NCI-H128 (cell line): ENCODE results near the gene TM4SF1.

Source experiments
- DNase-seq: peaks from one replicate; lab custom pipeline; 2025; ENCODE audit not compliant: unreplicated experiment; lab: John Stamatoyannopoulos, UW

The TM4SF1 gene

DNA sequence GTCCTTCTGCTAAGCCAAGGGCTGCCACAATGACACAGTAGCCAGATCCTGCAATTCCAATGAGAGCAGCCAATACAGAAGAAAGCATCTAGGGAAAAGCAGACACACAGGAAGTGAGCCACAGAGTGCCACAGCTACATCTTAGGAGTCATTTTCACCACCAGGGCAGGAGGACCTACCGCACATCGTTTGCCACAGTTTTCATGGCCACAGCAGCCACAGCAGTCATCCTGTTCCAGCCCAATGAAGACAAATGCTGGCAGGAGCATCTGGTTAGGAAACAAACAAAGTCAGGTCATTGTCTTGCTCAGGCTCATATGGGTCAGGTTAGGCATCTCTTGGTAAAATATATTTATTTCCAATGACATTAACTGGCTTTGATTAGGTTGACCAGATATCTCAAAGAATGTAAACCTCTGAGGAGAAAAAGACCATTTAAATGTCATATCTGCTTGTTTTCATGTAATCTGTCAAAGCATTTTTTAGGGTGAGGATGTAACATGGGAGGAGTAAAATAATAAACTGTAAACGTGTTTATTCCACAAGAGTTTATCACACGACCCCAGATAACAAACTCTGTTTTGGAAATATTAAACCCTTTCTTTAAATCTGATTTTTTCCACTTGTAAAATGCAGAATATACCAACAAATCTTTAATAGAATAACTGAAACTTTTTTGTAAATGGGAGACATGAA is 1.8 kb downstream of the TM4SF1 start:
- DNase-seq = no peak

DNA sequence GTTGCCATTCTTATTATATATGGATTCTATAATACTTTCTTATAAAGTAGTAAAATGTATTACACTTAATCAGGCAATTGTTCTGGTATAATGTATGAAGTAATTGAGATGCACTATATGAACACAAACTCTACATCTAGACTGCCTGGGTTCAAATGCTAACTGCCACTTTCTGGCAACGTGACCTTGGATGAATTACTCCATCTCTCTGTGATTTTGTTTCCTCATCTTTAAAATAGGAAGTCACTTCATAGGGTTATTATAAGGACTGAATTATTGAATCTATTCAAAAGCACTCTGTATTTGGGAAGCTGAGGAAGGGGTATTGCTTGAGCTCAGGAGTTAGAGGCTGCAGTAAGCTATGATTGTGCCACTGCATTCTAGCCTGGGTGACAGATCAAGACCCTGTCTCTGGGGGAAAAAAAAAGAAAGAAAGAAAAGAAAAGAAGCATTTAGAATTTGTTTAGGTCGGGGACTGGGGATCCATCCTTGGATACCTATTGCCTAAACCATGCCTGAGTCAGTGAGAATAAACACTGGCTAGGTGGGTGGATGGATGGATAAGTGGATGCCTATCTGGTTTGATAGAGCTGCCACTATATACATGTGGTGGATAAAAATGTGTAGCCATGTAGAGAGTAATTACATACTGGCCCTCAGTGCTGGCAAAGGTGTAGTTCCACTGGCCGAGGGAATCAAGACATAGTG is 2.5 kb downstream of the TM4SF1 start:
- DNase-seq = no peak

DNA sequence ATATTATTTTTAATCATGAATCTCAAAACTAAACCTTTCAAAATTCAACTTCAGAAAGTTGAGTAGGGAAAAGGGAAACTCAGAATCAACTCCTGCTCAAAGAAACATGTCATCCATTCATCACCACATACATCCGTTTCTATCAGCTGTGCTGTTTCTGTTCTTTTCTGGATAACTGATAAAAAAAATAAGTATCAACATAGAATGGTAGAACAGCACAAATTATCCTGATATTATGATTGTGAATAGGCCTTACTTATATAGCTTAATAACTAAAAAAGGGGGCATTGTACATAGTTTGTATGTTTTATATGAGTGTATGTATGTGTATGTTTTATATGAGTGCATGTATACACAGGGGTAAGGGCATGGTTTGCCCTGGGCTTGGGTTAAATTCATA is 3.1 kb downstream of the TM4SF1 start:
- DNase-seq = no peak

DNA sequence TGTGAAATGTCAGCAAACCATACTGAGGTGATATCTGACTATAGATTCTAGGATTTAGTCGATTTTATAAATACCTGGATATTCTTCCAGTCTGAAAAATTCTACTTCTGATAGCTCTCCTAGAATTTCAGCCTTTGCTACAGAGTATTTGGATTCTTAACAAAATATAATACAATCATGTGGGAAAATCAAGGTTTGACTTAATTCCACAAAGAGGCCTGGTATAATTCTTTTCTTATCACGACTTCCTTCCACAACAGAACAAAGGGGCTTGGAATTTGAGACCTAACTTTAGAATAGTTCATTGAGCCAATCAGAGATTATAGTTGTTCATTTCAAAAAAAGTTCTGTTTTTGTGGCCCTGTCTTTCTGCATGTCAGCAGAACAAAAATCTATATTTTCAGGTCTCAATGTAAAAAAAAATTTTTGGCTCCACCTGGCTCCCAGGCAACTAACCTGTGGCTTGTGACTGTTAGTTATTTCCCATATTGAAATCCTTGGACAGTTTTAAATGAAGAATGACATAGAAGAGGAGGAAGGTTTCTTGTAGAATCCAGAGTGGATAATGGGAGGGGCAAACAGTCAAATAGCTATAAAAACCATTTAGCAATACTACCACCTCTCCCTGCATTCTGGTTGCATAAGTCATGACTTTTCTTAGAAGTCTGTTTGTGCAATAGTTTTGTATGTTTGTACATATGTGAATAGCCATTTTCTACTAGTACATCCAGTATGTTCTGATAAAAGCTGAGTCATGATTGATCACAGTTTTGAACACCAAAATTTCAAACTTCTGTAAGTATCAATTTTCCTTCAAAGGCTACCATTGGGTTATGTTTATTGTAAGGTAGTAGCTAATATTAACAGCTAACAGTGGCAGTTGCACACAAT is 4.0 kb downstream of the TM4SF1 start:
- DNase-seq = no peak

DNA sequence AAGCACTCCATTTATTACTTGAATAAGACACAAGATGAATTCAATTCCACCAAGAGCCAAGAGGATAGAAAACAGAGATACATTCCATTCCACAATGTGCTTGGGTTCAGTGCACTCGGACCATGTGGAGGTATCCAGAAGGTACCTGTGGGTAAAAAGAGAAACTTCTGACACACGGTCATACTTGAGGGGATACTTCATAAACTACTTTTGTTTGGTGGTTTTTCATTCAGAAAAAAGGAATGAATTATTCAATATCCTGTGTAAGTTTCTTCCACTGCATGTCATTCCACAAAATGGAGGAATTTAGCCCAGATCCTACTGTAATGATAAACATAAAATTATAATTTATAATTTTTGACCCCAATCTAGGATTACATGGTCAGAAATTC is 5.7 kb downstream of the TM4SF1 start:
- no peak for DNase-seq

DNA sequence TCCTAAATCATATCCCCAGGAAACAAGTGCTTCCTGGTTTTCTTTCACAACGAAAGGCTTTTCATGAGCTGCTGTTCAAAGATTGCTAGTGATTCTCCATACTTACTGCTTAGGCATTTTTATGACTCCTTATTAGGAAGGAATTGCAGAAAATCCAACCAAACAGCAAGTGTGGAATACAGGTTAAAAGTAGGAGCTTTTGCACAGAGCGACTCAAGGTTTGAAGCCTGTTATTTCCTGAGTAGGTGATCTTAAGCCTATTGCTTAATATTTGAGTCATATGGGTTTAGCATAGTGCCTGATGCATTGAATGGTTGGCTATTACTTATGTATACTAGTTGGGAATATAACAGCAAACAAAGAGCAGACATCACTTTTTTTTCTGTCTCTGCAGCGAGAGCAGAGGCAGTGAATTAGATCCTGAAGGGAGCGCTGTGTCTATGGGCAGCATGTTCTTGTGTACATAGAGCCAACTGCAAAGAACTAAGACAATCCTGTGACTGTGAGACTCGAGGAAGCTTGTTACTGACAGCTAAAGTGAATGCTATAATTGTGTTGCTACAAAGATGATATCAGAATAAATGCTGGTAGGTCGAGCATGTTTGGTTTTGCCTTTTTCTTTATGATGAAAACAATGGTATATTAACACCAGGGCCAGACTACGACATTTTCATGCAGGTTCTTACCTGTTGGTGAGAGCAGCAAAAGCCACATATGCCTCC is 6.3 kb downstream of the TM4SF1 start:
- DNase-seq = no peak

DNA sequence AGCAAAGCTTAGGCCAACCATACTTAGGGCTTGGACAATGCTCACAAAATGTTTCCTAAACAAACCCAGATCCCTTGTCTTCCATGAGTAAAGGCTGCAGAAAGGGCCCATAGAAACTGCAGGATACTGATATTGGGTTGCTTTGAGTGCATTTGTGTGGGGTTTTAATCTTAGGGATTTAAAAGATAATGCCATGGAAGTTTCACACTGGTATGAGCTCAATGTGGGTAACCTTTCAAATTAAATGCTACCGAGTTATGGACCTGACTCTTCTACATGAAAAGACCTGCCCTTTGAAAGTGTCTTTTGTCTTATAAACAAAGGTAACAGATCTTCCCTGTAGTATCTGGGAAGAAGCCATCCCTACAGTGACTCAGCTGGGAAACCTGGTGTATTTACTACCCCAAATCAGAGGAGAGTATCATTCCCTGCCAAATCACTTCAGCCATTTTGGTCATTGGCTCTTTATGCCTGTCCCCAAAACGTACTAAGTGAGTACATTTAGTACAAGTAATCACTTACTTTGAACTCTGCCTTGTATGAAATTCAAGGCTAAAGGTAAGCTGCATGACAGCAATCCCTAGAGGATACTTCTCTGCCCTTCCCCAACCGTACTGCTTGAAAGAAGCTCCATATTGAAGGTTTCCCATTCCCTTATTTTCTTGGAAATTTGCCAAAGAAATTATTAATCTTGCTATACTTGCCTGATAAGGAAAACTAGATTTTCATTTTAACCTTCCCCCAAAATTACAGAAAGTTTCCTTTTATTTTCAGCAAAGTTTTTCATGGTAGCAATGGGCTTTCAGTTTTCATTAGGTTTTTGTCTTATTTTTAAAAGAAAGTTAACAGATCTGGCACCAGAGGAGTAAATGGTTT is 7.2 kb downstream of the TM4SF1 start:
- DNase-seq = no peak

DNA sequence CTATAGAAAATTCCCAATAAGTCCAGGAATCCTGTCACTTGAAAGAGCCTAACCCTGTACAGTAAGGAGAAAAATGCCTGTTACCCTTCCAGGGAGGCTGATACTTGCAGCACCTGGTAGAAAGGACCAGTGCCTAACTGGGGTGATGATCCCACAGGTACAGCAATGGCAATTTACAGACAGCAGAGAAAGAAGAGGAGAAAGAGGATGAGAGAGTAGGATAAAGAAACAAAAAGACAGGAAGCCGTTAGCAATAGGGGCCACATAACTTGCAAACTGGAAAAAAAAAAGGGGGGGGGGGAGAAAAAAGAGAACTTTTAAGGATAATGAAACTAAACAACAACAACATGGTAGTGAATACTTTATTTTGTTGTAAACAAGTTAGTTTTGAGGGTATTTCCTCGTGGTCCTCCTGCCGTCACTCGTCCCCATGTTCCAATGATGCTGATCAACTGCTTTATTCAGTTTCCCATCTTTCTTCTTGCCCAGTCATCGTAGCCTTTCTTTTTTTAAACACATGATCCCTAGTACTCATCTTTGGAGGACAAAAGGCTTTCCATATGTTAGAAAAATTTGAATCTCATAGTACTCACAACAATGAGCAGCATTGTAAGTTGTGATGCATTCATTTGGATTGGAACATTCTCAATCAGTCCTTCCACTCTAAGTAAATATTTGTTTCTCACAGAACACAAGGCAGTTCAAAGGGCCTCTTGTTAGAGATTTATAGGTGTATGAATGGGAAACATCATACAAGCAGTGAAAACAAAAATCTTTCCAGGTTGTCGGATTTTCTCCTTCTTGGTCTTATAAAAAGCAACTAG is 8.6 kb downstream of the TM4SF1 start:
- DNase-seq = no peak

DNA sequence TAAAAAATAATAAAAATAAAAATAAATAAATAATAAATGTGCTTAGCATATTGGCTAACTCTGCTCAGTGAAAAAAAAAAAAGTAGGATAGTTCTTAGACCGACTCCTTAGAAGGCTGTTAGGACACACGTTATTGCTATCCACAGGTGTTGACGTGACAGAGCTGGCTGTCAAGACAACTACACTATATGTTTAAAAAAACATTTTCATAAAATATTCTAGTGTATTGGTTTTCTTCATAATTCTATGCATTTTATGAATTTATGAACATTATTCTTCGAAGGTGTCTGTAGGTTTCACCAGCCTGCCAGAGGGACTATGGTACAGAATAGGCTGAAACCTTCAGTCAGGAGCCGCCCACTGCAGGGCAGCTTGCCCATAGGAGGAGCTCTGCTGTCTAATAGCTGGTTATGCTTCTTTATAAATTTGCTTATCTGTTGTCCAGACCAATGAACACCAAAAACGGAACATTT is 9.2 kb downstream of the TM4SF1 start:
- DNase-seq = no peak

DNA sequence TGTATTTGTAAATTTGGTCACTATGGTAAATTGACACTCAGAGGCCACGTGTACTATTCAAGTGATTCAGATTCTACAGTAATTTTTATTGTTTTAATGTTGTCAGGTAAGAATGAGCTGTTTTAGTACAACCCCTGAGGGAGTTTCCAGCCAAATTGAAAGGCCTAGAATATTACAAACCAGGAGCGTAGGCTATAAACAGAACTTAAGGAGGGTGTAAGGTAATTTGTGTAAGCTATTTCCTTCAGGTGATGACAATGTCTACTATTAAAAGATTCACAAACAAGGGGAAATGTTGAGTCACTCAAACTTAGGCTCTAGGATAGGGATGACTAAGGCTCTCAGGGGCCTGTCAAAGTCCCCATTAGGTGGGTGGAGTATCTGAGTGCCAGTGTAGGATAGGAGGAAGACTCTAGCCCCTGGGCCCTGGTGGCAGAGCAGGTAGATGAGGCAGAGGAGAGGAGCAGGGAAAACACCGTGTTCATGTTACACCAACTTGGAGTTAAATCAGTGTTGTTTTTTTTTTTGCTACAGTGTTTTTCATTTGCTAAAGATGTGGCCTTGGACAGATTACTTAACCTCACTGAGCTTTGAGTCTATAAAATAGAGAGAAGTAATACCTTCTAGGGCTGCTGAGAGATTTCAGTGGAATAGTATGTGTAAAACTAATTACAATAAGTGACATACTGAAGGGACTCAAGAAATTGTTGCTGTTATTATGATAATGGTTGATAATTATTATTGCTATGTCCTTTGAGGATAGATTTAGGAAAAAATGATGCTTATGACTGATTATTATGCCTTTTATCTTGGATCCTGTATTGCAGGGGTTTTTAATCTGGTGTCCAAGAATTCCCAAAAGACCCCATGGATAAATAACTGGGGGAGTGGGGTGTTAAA is 10.3 kb downstream of the TM4SF1 start:
- DNase-seq = no peak

DNA sequence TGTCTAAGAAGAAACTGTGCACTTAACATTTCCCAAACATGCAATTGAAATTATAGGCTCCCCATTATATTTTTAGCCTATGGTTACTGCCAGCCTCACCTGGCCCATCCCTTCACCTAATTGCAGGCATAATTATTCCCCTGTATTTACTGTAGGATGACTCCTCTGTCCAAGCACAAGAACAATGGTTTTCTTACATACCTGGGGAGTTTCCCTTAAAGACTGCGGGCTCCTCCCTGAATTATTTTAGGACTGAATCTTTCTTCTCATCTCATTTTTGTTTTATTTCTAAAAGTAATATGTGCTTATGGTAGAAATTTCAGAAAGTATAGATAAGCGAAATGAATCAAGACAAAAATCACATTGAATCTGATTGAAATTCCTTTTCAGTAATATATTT is 11.4 kb downstream of the TM4SF1 start:
- no peak for DNase-seq

DNA sequence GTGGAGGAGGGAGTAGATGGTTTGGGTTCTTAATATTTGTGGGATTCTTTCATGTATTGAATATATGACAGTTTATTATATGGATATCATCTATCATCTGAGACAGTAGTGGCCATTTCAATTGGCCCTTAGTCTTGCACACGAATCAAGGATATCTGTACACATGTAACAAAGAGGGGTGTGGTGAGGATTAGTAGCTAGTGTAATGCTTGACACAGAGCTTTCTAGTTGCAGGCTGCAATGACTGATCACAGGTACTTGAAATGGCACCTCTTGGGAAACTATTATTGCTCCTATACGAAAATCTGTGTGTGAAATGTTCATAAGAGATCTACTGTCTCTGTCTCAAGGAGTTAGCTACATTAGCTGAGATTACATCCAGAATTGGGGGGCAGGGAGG is 12.8 kb downstream of the TM4SF1 start:
- DNase-seq = no peak

DNA sequence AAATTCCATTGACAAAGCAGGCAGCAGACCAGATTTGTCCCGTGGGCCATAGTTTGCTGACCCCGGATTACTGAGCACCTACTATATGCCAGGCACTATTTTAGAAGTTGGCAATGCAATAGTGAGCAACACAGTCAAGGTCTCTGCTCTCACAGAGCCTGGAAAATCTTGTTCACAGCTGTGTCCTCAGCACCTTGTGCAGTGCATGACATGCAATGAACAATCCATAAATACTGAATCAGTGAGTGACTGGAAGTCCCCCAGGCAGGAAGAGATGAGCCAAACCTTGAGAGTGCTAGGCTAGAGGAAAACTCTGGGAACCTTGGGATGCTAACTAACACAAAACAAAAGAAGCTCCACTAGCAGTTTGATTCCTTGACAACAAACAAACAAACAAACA is 14.4 kb downstream of the TM4SF1 start:
- DNase-seq = no peak

DNA sequence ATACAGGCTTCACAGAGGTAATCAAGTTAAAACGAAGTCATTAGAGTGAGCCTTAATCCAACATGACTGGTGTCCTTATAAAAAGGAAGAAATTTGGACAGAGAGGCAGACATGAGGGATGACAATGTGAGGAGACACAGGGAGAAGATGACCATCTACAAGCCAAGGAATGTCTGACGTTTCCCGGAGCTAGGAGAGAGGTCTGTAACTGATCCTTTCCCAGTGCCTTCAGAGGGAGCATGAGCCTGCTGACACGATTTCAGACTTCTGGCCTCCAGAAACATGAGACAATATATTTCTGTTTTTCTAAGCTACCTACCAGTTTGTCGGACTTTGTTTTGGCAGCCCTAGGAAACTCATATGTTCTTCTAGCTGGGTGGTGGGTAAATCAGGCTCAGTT is 15.1 kb downstream of the TM4SF1 start:
- DNase-seq = no peak

DNA sequence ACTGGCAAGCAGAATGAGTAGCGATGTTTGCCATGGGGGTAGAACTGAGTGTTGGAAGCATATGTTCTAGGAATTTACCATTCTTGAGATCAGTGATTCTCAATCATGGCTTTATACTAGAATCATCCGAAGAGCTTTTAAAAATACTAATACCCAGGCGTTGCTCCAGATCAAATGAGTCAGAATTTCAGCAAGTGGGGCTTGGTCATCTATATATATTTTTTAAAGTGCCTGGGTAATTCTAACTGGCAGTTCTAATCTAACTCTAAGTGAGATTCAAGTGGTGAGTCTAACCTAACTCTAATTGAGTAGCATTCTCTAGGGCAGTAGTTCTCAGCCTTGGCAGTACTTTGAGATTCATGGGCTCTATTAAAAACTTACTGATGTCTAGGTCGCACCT is 20.8 kb downstream of the TM4SF1 start:
- DNase-seq = no peak

DNA sequence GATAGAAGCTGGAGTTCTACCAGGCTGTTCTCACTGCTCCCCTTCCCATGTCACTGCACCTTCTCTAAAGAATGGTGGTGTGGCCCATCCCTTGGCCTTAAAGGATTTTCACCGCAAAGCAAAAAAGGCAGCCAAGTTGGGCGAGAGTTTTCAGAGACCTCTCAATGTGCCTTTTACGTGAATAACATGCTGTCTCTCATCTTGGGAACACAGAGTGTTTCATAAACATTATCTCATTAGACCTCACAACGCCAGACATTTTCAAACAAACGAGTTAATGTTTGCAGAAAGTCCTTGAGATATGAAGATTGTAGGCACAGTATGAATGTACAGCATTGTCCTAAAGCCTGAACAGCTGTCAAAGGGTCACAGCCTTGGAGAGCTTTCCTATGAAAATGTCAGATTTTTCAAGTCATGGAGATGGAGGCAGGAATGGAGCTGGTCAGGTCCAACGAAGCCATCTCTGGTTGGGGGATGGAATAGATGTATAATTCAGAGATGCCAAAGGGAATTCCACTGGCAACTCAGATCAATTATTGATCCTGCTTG is 21.3 kb downstream of the TM4SF1 start:
- no peak for DNase-seq

DNA sequence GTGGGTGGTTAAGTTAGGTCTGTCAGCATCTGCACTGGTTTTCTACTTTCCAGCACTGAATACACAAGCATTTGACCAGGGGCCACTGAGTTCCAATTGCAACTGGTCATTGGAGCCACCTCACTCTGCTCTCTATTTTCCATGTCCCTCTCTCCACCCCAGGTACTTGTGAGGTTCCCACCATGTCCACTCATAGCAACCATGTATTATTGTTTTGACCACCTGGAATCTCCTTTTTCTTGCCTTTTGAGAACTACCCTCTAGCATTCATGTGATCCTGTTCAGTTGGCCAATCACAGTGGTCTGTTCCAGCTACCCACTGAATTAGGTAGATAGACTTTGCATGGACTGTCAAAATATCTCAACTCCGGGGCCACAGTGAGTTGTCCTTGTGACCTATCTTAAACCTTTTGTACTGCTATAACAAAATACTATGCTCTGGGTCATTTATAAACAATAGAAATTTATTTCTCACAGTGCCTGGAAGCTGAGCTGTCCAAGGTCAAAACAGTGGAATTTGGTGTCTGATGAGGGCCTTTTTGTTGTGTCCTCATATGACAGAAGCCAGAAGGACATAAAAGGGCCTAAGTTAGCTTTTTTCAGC is 23.8 kb downstream of the TM4SF1 start:
- DNase-seq = no peak

DNA sequence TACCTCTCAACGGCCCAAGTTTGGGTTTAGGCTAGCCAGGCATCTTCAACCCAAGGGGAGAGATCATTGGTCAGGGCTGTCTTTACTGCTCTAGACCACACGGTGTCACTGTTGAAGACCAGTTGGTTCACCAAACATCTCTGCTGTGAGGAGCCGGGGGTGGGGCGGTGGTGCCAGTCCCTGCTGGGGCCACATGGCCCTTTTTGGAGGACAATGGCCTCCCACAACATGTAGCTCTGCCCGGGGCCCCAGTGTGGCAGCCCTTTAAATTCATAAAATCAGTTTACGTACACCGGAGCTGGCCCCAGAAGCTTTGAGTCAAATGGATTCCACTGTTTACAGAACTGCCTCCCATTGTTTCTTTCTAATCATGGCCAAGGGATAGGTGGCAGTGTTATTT is 24.9 kb downstream of the TM4SF1 start:
- DNase-seq = peak; percentile 21
